ENCODE measurements around the gene MYO10. TPM values are rescaled to one million over a fixed set of nuclear protein-coding genes. Genes with fewer than 3 reads are reported as not detected.
"Not testable (repeated sequence)": the region's sequence is repeated elsewhere in the genome, so short reads cannot be mapped to it uniquely, and the experiment has no call there.

Gene MYO10
- polyA plus RNA-seq, 3 donors from 2014 or later: not detected

DNA sequence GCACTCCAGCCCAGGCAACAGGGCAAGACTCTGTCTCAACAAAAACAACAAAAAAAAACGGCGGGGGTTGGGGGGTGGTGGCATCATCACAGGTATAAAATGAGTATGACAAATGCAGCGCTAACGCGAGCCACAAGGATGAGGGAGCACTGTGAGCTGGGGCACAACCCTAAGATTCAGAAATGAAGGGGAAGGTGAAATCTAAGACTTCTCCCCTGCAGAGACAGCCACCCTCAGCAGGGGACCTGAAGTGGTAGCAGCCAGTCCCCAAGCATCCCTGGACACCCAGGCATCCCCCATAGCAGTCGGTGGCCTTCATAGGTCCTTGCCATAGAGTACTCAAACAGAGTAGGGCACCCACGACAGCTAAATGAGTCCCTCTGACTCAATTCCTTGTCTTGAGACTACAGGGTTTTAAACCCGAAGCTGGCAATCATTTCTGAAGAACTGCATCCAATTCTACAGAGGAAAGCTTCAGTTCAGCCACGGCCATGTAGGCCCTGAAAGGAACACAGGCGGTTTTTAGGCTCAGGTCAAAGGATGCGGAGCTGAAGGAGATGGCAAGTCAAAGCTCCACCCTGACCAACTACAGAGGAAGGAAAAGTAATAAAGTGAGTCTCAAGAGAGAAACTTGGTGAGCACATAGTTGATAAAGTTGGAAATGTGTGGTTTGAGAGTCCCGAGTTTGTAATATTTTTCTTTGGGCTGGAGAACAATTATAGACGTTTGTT, 50.3 kb downstream of the MYO10 start:
- no peak overlapping the region for H3K27ac Mint-ChIP-seq
- H3K4me1 Mint-ChIP-seq: no peaks in the 10 kb centered on the region
- H3K4me3 Mint-ChIP-seq: no peak overlapping the region
- DNase-seq: no peak
- H3K27me3 Mint-ChIP-seq (ENCODE audit: low read depth in 3 of 3): peaks cover 0 to 3% (median 2%) of the 10 kb centered on the region in 3 donors
- H3K9me3 Mint-ChIP-seq: peaks cover 0 to 18% (median 9%) of the 10 kb centered on the region in 6 donors
- no peaks in the 10 kb centered on the region for H3K36me3 Mint-ChIP-seq

DNA sequence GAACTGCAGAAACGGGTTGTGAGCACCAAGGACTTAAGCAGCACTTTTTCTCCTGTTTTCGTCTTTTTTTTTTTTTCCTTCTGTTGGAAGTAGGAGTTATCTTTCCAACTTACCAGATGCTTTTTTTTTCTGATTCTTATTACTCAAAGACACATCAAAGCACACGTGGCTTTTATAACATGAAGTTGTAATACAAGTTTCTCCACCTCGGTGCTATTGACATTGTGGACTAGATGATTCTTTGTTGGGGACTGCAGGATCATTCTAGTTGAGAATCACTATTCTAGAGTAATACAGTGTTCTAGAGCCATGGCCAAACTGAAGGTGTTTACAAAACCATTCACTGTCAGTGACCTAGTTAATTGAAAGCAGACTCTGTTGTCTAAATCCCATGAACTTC, 51.5 kb downstream of the MYO10 start:
- H3K27me3 Mint-ChIP-seq (ENCODE audit: low read depth in 3 of 3): peaks cover 0 to 4% (median 2%) of the 10 kb centered on the region in 3 donors
- H3K4me3 Mint-ChIP-seq: no peak overlapping the region
- H3K4me1 Mint-ChIP-seq: no peaks in the 10 kb centered on the region
- no peak overlapping the region for H3K27ac Mint-ChIP-seq
- H3K9me3 Mint-ChIP-seq: peaks cover 0 to 18% (median 10%) of the 10 kb centered on the region in 6 donors
- no peaks in the 10 kb centered on the region for H3K36me3 Mint-ChIP-seq
- no peak for DNase-seq

DNA sequence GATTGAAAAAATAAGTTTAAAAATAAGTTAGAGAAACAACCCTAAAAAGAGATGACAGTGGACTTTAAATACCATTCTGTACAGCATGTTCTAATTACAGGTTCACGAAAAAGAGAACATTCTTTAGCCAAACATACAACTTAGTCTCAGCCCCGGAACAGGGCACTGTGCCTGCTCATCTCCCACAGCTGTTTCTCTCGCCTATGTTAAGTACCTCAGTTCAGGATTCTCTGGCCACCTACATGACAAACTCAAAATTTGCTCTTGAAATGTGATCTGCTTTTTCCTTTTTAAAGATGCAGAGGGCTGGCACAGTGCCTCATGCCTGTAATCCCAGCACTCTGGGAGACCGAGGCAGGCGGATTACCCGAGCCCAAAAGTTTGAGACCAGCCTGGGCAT, 52.3 kb downstream of the MYO10 start:
- no peaks in the 10 kb centered on the region for H3K36me3 Mint-ChIP-seq
- peaks cover 0 to 18% (median 10%) of the 10 kb centered on the region in 6 donors for H3K9me3 Mint-ChIP-seq
- H3K27ac Mint-ChIP-seq: no peak overlapping the region
- DNase-seq: no peak
- H3K4me1 Mint-ChIP-seq: no peaks in the 10 kb centered on the region
- H3K27me3 Mint-ChIP-seq (ENCODE audit: low read depth in 3 of 3): peaks cover 0 to 4% (median 0%) of the 10 kb centered on the region in 3 donors
- H3K4me3 Mint-ChIP-seq: no peak overlapping the region

DNA sequence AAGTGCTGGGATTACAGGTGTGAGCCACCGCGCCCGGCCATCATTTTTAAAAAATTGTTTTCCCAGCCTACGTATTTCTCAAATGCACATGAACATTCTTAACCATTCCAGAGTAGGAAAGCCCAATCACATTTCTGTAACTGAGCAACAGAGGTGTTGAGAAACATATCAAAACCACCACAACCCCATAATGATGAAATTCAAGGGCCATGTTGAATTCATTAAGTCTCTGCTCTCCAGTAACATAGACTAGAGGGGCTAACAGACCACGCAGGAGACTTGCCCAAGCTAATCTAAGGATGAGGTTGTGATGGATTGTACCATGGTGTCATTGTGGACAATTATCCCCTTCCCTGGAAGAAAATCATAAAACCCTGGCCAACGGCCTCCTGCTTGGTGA, 52.9 kb downstream of the MYO10 start:
- Mint-ChIP-seq H3K4me1 (no peaks in the 10 kb centered on the region), H3K27me3 (ENCODE audit: low read depth in 3 of 3) (peaks cover 0 to 4% (median 0%) of the 10 kb centered on the region in 3 donors), H3K36me3 (no peaks in the 10 kb centered on the region), H3K9me3 (peaks cover 0 to 20% (median 11%) of the 10 kb centered on the region in 6 donors), H3K27ac (no peak overlapping the region), H3K4me3 (no peak overlapping the region)
- no peak for DNase-seq

DNA sequence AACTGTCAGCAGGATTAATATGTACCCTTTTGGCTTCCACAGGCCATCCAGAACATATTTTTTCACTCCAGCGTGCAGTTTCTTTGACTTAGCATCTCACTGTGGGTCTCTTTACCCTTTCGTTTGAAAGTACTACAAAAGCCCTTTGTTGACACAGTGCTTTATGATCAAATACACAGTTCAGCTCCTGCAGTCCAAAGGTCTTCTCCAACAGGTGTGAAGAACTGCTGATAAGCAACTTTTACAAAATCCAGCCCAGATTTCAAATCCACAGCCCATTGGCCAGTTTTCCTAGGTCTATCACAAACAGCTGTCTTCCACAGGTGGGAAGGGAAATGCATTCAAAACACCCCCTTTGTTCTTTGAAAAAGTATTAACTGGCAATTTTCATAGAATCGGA, 54.8 kb downstream of the MYO10 start:
- no peak for DNase-seq
- H3K27ac Mint-ChIP-seq: no peak overlapping the region
- no peaks in the 10 kb centered on the region for H3K4me1 Mint-ChIP-seq
- peaks cover 0 to 21% (median 8%) of the 10 kb centered on the region in 6 donors for H3K9me3 Mint-ChIP-seq
- peaks cover 0 to 3% (median 0%) of the 10 kb centered on the region in 3 donors for H3K27me3 Mint-ChIP-seq (ENCODE audit: low read depth in 3 of 3)
- no peaks in the 10 kb centered on the region for H3K36me3 Mint-ChIP-seq
- no peak overlapping the region for H3K4me3 Mint-ChIP-seq

DNA sequence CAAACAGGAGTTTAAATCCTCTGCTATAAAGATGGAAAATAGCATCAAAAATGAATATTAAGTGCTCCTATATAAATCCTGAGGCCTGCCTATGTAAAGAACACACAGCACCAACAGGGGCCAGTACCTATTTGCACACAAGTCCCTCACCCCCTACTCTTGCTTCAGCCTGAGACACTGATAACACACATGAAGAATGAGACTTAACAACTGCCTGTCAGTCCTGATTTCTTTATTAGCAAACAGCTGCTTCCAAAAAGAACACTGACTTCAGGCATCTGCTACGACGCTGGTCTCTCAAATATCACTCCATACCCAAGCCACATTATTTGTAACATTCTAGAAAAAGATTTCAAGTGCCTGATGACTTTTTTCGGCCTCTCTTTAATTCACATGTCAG, 55.5 kb downstream of the MYO10 start:
- no peaks in the 10 kb centered on the region for H3K36me3 Mint-ChIP-seq
- no peaks in the 10 kb centered on the region for H3K4me1 Mint-ChIP-seq
- peaks cover 0 to 20% (median 8%) of the 10 kb centered on the region in 6 donors for H3K9me3 Mint-ChIP-seq
- peaks cover 0 to 3% (median 0%) of the 10 kb centered on the region in 3 donors for H3K27me3 Mint-ChIP-seq (ENCODE audit: low read depth in 3 of 3)
- no peak overlapping the region for H3K4me3 Mint-ChIP-seq
- no peak for DNase-seq
- no peak overlapping the region for H3K27ac Mint-ChIP-seq

DNA sequence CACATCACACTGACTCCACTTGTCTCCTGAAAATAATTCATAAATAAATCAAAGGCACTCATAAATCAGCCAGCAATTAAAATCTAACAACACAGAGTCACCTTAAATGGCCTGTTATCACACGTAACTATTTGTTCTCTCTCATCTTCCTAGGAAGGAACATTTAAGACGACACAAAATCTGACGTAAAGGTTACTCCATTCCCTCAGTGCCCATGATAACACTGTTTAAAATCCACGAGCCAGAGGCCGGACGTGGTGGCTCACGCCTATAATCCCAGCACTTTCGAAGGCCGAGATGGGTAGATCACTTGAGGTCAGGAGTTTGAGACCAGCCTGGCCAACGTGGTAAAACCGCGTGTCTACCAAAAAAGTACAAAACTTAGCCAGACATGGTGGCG, 56.4 kb downstream of the MYO10 start:
- Mint-ChIP-seq H3K9me3 (peaks cover 2 to 23% (median 8%) of the 10 kb centered on the region in 6 donors), H3K4me3 (no peak overlapping the region), H3K27ac (no peak overlapping the region), H3K4me1 (no peaks in the 10 kb centered on the region), H3K36me3 (peaks cover 0 to under 1% (median 0%) of the 10 kb centered on the region in 3 donors), H3K27me3 (ENCODE audit: low read depth in 3 of 3) (peaks cover 0 to 3% (median 0%) of the 10 kb centered on the region in 3 donors)
- DNase-seq: no peak

DNA sequence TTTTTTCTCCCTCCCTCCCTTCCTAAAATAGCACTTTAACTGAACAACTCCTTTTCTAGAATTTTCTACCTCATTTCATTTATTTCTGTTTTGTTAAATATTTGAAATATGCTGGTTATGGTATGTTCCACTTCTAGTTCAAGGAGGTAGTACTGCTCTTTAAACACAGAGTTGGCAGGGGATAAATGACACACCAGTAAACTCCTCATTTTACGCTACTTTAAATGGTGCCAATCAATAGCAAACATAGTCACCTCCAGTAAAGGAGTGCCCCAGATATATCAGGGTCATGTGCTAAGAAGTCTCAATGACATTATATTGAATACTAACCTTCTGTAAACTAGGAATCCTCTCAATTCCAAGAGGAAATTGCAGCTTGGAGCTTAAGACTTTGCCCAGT, 56.9 kb downstream of the MYO10 start:
- peaks cover 0 to 4% (median 0%) of the 10 kb centered on the region in 3 donors for H3K36me3 Mint-ChIP-seq
- H3K4me3 Mint-ChIP-seq: no peak overlapping the region
- H3K4me1 Mint-ChIP-seq: no peaks in the 10 kb centered on the region
- peaks cover 0 to 3% (median 0%) of the 10 kb centered on the region in 3 donors for H3K27me3 Mint-ChIP-seq (ENCODE audit: low read depth in 3 of 3)
- peaks cover 6 to 20% (median 11%) of the 10 kb centered on the region in 6 donors for H3K9me3 Mint-ChIP-seq
- H3K27ac Mint-ChIP-seq: no peak overlapping the region
- DNase-seq: no peak

DNA sequence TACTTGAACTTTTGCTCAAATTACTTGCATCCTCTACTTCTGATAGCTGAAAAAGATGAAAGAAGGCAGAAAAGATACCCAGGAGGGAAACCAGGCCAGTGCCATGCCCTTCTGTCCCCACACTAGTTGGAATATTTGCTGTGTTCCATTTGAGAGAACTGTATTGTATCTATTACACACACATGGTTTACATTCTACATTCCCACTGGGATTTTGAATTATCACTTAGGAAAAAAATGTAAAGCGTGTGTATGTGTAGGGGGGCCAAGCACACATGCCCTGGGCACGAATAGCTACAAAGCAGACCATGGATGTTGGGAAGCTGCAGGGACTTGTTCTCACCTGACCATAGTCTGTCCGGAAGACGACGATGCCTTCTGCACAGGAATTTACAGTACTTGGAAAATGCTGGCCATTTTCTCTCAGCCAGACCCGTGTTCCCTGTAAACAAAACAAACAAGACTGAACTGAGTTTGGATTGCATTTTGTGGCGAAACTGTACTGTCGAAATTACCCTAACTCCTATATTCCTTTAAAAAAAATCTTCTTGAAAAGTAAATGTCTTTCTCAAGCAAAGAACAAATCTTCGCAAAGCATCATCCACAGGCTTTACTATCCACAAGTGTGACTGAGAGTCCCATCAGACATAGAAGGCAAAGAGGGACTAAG, 58.7 kb downstream of the MYO10 start:
- no peak for DNase-seq
- Mint-ChIP-seq H3K36me3 (peaks cover 0 to 4% (median 0%) of the 10 kb centered on the region in 3 donors), H3K9me3 (peaks cover 3 to 13% (median 11%) of the 10 kb centered on the region in 6 donors), H3K27ac (no peak overlapping the region), H3K4me1 (no peaks in the 10 kb centered on the region), H3K27me3 (ENCODE audit: low read depth in 3 of 3) (peaks cover 0 to 2% (median 0%) of the 10 kb centered on the region in 3 donors), H3K4me3 (no peak overlapping the region)

DNA sequence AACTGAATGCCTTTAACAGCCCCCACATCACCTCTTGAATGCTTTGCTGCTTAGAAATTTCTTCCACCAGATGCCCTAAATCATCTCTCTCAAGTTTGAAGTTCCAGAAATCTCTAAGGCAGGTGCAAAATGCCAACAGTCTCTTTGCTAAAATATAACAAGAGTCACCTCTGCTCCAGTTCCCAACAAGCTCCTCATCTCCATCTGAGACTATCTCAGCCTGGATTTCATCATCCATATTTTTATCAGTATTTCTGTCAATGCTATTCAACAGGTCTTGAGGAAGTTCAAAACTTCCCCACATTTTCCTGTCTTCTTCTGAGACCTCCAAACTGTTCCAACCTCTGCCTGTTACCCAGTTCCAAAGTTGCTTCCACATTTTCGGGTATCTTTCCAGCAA, 61.7 kb downstream of the MYO10 start:
- not testable (repeated sequence) for H3K4me3 Mint-ChIP-seq; H3K27ac Mint-ChIP-seq; H3K27me3 Mint-ChIP-seq (ENCODE audit: low read depth in 3 of 3); DNase-seq; H3K4me1 Mint-ChIP-seq; H3K36me3 Mint-ChIP-seq
- peaks cover 3 to 23% (median 12%) of the 10 kb centered on the region in 6 donors for H3K9me3 Mint-ChIP-seq

DNA sequence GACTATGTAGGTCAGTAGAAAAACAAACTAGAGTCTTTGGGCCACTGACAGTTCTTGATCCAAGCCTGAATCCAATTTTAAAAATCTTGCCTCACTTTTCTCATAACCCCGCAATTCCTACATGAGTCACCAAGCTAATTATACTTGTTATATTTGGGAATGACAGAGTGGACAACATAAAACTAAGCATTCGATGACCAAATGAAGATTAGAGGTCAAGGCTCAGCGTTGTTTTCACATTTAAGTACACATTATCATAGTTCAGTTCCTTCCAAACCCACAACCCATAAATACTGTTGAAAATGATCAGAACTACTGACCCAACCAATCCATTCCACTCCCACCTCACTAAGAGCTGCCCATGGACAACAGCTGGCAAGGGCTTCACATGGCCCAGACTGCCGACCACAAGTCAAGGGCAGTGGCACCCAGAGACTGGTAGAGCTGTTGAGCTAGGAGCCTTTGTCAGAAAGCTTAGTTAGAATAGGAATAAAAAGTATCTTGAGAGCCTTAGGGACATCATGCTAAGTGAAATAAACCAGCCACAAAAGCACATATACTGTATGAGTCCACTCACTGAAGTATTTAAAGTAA, 64.2 kb downstream of the MYO10 start:
- H3K4me1 Mint-ChIP-seq: no peaks in the 10 kb centered on the region

DNA sequence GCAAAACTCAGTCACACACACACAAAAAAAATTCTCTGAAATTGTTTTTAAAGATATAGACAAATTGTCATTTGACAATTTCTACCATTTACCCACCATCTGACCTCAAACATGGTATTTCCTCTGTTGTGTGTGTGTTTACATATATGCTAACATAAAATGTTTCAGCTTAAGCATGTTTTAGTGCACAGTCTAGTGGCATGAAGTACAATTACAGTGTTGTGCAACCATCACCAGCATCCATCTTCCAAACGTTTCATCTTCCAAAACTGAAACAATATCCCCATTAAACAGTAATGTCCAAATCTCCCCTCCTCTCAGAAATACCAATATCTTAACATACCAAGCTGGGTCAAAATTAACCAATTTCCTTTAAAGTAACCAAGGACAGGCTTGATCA, 65.2 kb downstream of the MYO10 start:
- Mint-ChIP-seq H3K27me3 (ENCODE audit: low read depth in 3 of 3) (peaks cover 0 to 1% (median 0%) of the 10 kb centered on the region in 3 donors), H3K9me3 (peaks cover 2 to 23% (median 12%) of the 10 kb centered on the region in 6 donors), H3K4me3 (no peak overlapping the region), H3K36me3 (peaks cover 0 to 4% (median 0%) of the 10 kb centered on the region in 3 donors), H3K4me1 (no peaks in the 10 kb centered on the region), H3K27ac (no peak overlapping the region)
- no peak for DNase-seq

More for the DNA sequence above, 64.2 kb downstream of the MYO10 start:
- Mint-ChIP-seq H3K4me3 (no peak overlapping the region), H3K27me3 (ENCODE audit: low read depth in 3 of 3) (peaks cover 0 to 1% (median 0%) of the 10 kb centered on the region in 3 donors), H3K36me3 (peaks cover 0 to 4% (median 0%) of the 10 kb centered on the region in 3 donors), H3K9me3 (peaks cover 3 to 23% (median 12%) of the 10 kb centered on the region in 6 donors), H3K27ac (no peak overlapping the region)
- DNase-seq: no peak

DNA sequence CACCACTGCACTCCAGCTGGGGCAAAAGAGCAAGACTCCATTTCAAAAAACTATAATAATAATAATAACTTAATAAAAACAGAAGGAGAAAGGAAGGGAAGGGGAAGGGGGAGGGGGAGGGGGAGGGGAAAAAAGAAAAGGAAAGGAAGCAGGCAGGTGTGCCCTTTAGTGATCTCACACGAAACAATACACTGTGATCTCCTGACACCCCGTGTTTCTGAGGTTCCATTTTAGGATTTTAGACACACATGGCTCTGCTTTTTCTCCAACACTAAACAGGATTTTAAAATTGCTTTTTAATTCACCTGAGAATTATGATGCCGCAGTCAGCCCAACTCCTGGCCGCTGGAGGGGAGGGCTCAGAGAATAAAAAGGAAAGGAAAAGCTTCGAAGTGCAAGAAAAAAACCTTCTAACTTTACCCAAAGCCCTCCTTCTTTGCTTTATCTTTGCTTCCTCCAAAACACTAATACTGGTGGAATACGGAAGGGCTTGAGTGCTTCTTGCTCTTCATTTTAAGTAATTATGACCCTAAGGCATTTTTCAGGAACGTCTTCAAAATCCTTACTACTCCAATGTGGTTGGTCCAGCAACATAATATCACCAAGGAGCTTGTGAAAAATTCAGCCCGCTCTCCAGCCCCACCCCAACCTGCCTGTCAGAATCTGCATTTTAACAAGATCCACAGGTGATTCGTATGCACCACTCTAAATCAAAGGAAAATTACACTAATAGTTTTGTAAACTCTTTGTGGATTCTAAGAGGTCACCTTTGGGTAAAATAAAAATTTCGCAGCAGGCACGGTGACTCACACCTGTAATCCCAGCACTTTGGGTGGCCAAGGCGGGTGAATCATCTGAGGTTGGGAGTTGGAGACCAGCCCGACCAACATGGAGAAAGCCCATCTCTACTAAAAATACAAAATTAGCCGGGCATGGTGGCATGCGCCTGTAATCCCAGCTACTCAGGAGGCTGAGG, 66.0 kb downstream of the MYO10 start:
- Mint-ChIP-seq H3K27me3 (ENCODE audit: low read depth in 3 of 3) (peaks cover 0 to 1% (median 0%) of the 10 kb centered on the region in 3 donors), H3K36me3 (peaks cover 0 to 4% (median 0%) of the 10 kb centered on the region in 3 donors), H3K27ac (no peak overlapping the region), H3K4me3 (no peak overlapping the region), H3K9me3 (peaks cover 2 to 23% (median 9%) of the 10 kb centered on the region in 6 donors), H3K4me1 (no peaks in the 10 kb centered on the region)
- no peak for DNase-seq
